Measurements from ENCODE around the gene DMD.

Gene DMD

DNA sequence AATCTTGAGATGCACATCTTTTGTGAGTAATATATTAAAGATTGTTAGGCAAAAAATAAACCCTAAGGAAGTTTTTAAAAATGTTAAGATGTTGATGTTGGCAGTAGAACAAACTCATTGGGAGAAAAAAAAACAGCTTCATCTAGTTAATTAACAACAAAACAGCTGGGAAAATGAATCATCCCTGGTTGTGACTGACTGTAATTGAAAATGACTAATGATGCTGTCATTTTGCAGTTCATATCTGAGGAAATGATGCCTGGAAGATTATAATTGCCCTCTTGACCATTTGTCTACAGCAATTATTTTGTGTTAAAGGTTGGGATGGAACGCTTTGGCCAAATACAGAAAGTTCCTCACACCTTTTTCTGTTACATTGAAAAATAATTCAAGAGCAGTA is 1379.1 kb downstream of the DMD start:
- DNase-seq: no peak

DNA sequence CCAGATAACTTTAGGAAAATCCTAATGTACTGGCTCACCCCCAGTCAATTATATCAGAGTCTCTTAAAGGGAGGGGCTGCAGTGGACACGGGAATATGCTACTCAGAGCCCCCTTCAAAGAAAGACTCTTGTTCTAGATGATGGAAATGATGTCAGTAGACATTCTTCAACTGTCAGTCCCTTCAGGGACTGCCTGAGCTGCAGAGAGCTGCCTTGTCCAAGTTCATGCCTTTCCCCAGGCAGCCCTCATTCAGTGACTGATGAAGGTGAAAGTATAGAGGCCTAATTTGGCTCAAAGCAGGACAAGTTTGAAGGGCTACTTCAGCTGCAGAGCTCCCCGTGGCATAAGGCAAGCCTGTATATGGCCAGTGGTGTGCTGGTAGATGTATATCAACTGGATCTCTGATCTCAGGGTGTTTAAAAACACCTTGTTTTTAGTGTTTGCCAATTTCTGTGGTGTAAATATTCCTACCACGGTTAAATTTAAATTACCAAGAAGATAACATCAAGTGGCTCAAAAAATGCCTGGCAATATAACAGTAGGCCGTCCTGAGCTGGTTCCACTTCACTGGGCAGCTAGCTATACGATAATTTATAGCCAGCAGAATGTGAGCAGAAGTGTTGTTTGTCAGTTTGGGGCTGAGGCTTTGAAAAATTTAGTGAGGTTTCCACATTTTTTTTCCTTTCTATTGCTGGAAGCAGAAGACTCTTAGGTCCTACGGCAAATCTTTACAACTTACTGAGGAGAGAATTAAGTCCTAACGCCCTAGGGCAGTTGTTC is 1390.7 kb downstream of the DMD start:
- no peak for DNase-seq

DNA sequence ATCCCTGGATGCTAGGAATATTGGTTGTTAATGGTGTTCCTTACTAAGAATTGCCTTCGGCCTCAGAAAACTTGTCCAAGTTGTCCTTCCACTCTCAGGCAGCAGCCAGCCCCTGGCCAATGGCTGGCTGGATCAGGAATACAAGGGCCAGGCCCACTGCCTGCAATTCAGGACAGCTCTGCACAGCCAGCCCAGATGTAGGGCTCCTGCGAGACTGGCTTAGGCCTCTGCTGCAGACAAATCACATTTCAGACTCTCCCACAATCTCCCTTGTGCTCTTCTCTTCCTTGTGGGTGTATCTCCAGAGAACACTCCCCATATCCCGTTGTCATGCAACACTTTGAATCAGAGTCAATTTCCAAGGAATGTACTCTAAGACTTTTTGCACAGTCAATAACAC is 1391.9 kb downstream of the DMD start:
- DNase-seq: no peak

DNA sequence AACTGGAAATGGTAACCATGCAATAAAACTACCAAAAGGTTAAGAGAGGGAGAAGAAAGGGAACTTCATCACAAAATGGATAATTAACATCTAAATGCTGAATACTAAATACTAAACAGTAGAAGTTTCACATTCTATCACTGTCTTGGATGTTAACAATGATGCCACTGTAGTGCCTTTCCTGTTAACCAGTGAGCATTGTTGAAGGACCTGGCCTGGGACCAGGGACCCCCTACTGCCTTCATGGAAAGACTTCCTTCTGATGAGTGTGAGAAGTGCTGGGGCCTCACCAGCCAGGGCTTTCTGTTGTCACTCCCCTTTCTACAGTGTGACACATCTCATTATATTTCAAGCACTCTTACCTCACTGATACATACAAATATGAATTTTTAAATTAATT is 1400.2 kb downstream of the DMD start:
- no peak for DNase-seq

GRCh38 chrX:31808357-31808756 is 1403.0 kb downstream of the DMD start:
- DNase-seq: no peak

GRCh38 chrX:31807165-31807564 is 1404.2 kb downstream of the DMD start:
- no peak for DNase-seq

DNA sequence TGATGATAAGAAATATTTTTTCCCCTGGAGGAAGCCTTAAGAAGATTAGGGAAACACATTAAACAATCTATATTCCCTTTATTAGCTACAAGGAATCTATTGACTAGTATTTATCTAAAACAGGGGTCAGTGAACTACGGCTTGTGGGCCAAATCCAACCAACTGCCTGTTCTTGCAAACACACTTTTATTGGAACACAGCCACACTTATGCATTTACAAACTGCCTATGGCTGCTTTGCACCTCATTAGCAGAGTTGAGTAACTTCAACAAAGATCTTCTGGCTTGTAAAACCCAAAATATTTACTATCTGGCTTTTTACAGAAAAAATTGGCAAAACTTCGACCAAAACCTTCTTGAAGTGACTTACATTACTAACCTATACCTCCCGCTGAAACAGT is 1405.6 kb downstream of the DMD start:
- no peak for DNase-seq

GRCh38 chrX:31800219-31800618 is 1411.1 kb downstream of the DMD start:
- DNase-seq: no peak

- no peak for DNase-seq
Observed at GRCh38 chrX:31796624-31797023, 1414.7 kb downstream of the DMD start.

DNA sequence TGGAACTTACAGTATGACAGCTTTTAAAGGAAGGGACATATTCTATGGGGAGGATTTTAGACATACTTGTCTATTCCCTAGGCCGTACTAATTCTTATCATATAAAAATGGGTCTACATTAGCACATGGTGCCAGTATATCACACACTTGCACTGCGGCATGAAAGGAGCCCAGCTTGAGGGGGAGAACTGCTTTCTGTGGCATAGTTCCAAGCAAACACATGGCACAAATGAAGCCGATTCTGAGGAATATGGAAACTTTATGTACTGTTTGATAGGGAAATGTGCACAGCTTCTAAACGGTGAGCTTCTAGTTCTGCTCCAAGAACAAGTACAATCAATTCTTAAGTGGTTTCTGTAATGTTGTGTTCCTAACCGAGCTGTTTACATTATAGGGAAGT is 1463.9 kb downstream of the DMD start:
- DNase-seq: no peak

- DNase-seq: no peak
Observed at GRCh38 chrX:31743004-31743403, 1468.3 kb downstream of the DMD start.

GRCh38 chrX:31717474-31717873 is 1493.9 kb downstream of the DMD start:
- no peak for DNase-seq

DNA sequence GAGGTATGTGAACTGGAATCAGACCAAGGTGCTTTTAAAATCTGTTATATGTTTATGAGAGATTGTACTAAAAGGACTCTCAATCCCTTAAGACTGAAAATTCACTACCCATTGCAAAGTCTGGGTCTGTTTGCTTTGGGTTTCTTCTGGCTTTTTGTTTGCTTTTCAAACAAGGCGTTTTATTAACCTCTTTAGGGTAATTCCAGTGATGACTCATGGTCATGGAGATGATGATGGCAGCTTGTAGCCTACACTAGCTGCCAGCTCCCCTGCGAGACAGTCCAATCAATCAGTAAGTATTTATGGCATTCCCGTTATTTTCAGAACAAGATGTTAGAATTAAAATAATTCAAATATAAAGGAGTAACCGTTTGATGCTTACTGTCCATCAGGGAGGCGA is 1495.7 kb downstream of the DMD start:
- DNase-seq: no peak

DNA sequence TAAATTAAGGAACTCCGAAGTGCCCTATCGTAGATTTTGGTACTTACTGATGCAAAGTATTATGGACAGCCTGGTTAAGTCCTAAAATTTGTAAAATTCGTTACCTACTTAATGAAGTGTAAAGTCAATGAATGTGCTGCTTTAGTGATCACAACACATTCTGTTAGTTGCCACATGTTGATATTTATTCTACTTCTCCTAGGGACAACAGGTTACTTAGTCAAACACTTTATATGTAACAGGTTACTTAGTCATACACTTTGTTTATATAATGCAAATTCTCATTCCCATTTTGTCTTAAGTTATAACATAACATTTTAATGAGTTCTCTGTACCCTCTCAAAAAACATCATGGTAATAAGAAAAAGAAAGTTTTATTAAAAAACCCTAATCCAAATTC is 1496.6 kb downstream of the DMD start:
- DNase-seq: no peak

DNA sequence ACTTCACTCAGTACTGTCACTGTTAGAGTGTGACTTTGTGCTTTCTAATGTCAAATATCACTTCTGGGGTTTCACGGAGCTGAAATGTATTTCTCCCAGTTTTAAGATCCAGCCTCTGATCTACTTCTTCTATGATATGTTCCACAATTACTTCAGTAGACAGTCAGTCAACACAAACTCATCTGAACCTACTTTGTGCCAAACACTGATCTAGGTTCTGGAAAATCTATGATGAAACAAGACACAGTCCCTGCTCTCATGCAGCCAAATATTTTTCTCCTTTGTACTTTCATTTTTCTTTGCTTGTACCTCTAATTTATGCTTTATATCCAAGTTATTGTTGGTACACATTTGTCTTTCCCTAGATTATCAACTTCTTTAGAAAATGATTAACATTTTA is 1498.2 kb downstream of the DMD start:
- no peak for DNase-seq

- DNase-seq: no peak
Observed at GRCh38 chrX:31711166-31711565, 1500.2 kb downstream of the DMD start.

GRCh38 chrX:31708116-31708515 is 1503.2 kb downstream of the DMD start:
- no peak for DNase-seq

GRCh38 chrX:31706466-31706865 is 1504.9 kb downstream of the DMD start:
- no peak for DNase-seq

- no peak for DNase-seq
Observed at GRCh38 chrX:31705816-31706215, 1505.5 kb downstream of the DMD start.

DNA sequence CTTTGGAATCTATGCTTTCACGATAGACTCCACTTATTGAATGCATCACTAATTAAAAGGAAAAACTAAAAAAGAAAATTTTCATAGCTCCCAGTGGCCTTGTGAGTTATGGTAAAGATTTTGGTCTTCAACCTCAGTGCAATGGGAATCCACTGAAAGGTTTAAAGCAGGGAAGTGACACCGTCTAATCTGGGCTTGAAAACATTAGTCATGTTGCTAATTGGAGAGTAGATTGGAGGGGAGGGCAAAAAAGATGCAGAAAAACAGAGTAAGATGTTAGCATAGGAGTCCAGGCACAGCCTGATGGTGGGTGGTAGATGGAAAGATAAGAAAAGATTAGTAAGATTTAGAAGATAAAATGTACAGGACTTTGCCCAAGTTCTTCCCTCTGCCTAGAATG is 1506.4 kb downstream of the DMD start:
- DNase-seq: no peak

GRCh38 chrX:31702222-31702621 is 1509.1 kb downstream of the DMD start:
- DNase-seq: no peak

DNA sequence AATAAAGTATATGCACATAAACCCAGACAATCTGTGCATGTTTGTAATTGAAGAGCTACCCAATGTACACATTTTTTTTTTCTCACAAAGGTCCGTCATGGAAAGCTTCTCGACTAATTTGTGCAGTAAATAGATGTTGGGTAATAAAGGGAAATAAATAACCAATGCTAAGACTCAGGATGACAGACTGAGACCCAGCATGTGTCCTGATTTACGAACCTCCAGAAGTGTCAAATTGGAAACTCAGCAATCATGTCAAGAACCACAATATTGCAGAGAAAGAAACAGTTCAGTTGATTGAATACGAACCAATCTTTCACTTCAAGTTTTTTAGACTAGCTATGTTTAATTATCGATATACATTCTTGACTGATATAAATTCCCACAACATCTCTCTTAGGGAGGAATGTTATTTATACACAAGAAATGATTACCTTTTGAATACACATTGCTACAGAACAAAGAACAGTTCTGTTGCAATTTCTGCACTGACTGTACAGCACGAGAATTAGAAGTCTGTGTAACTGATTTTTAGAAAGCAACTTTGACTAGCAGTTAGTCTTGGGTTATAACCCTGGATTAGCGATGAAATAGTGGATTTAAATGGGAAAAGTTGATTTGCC is 1513.9 kb downstream of the DMD start:
- no peak for DNase-seq

- DNase-seq: no peak
Observed at GRCh38 chrX:31679861-31680260, 1531.5 kb downstream of the DMD start.

DNA sequence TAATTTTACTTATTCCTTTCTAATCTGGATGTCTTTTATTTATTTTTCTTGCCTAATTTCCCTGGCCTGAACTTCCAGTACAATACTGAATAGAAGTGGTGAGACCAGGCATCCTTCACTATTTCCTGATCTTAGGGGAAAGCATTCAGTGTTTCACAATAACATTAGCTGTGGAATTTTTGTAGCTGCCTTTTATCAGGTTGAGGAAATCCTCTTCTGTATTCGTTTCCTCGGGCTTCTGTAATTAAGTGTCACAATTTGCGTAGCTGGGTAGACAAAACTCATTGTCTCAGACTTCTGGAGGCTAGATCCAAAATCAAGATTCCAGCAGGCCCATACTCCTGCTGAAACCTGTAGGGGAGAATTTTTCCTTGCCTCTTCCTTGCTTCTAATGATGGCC is 1541.1 kb downstream of the DMD start:
- DNase-seq: no peak

GRCh38 chrX:31665454-31665853 is 1545.9 kb downstream of the DMD start:
- no peak for DNase-seq
